AML-193 (cell line): ENCODE measurements around the gene EGLN1.
"Not testable (repeated sequence)": the region's sequence is repeated elsewhere in the genome, so short reads cannot be mapped to it uniquely, and the experiment has no call there.

ENCODE experiments used
- DNase-seq, 2 experiments: peaks; one replicate each; lab custom pipeline; 2025; lab: John Stamatoyannopoulos, UW

The EGLN1 gene

DNA sequence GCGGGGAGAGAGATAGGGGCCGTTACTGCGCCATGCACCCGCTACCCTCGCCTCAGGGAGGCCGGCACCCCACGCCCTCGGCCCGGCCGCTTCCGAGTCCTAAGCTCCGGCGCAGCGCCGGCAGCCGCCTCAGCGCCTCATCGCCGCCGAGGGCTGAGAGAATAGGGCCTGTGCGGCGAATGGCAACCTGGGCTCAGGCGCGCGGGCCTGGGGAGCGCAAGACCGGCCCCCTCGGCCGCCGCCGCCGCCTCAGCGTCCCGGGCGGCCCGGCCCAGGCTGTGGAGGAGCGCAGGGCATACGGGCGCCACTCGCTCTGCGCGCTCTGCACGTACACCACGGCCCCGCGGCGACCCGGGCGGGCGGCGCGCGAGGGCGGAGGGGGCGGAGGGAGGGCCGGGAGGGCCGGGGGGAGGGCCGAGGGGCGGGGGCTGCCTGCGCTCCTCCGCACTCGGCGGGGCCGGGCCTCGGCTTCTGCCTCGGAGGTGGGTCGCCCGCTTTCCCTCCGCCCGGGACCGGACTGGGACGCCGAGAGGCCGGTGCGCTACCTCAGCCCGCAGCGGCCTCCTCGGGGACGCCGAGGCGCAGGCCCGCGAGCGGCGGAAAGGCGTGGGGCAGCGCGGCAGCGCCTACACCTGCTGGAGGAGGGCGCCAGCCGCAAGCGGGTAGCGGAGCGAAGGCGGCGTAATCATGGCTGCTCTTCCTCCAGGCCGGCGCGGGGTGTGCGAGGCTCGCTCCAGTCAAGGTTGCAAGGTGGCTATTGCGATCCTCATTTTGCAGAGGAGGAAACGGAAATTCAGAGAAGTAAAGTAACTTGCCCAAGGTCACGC is at the start of gene EGLN1:
Gene EGLN1, minus strand, starts transcription at position 317 of the 827 bp plus-strand sequence. CDS start 399 bp downstream, outside the sequence.
- DNase-seq: peak; percentile 57 to 66

- not testable (repeated sequence) for DNase-seq
Observed at GRCh38 chr1:231471500-231471899, 49.4 kb upstream of the EGLN1 start.

DNA sequence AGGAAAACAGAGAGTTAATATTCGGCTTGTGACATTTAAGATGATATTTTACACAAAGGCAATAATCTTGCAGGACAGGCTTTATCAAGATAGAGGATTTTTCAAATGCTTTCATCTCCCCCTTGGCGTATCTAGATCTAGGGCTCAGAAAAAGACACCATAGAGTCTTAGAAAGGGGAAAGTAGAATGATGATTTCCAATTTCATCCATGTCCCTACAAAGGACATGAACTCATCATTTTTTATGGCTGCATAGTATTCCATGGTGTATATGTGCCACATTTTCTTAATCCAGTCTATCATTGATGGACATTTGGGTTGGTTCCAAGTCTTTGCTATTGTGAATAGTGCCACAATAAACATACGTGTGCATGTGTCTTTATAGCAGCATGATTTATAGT is 48.9 kb upstream of the EGLN1 start:
- DNase-seq: not testable (repeated sequence)

DNA sequence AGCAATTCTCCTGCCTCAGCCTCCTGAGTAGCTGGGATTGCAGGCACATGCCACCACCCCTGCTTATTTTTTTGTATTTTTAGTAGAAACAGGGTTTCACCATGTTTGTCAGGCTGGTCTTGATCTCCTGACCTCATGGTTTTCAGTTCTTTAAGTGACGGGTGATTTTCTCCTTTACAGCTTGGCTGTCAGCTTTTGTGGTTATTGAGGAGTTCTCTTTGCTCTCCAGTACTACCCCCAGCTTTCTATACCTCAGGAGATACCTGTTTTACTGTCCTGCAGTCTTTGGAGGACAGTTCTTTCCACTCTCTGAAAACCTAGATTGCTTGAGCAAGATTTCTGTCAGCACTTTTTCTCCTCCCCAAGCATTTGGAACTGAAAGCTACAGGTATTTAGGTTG is 45.9 kb upstream of the EGLN1 start:
- no peak for DNase-seq

- DNase-seq: no peak
Observed at GRCh38 chr1:231465051-231465450, 43.0 kb upstream of the EGLN1 start.

GRCh38 chr1:231463541-231463940 is 41.5 kb upstream of the EGLN1 start:
- no peak for DNase-seq

DNA sequence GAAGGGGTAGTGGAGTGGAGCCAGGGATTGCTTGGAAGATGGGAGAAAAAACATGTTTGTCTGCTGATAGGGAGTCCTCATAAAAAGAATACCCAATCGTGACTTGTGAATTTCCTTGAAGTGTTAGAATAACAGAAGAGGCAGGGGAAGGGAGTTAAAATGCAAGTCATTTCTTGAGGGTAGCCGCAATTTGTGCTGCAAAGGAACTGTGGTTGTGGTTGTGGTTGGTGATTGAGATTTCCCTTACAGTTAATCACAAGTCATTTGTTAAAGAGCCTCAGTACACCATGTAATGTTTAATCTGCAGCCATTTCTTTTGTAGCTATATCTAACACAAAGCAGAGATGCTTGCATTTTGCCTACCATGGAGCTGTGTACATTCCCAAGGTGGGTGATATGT is 38.5 kb upstream of the EGLN1 start:
- DNase-seq: peak; percentile 95 to 97

DNA sequence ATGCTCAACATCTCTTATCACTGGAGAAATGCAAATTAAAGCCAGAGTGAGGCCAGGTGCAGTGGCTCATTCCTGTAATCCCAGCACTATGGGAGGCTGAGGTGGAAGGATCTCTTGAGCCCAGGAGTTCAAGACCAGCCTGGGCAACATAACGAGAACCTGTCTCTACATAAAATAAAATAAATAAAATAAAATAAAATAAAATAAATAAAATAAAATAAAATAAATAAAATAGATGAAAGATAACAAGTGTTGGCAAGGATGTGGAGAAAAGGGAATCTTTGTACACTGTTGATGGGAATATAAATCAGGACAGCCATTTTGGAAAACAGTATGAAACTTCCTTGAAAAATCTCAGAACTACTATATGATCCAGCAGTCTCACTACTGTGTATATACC is 37.4 kb upstream of the EGLN1 start:
- DNase-seq: not testable (repeated sequence)

DNA sequence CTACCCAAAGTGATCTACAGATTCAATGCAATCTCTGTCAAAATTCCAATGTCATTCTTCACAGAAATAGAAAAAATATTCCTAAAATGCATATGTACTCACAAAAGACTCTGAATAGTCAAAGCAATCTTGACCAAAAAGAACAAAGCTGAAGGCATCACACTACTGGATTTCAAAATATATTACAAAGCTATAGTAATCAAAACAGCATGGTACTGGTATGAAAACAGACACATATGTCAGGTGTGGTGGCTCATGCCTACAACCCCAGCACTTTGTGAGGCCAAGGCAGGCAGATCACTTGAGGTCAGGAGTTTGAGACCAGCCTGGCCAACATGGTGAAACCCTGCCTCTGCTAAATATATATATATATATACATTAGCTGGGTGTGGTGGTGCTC is 35.9 kb upstream of the EGLN1 start:
- not testable (repeated sequence) for DNase-seq

DNA sequence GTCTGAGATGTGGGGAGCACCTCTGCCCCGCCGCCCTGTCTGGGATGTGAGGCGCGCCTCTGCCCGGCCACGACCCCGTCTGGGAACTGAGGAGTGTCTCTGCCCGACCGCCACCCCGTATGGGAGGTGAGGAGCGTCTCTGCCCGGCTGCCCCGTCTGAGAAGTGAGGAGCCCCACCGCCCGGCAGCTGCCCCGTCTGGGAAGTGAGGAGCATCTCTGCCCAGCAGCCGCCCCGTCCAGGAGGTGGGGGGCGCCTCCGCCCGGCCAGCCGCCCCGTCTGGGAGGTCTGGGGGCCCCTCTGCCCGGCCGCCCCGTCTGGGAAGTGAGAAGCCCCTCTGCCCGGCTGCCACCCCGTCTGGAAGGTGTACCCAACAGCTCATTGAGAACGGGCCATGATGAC is 32.0 kb upstream of the EGLN1 start:
- not testable (repeated sequence) for DNase-seq

DNA sequence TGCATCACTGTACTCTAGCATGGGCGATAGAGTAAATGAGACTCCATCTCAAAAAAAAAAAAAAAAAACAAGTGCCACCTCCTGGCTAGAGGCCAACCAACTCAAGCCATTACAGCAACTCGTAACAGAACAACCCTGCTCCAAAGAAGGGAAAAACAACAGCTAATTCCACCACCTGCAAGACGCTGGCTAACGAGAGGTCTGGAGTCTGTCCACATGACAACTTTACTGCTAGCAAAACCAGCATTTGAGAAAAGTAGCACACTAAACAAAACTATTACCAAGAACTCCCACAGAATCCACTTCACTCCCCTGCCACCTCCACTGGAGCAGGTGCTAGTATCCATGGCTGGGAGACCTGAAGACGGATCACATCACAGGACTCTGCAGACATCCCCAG is 24.1 kb upstream of the EGLN1 start:
- no peak for DNase-seq

- DNase-seq: no peak
Observed at GRCh38 chr1:231444059-231444458, 22.0 kb upstream of the EGLN1 start.

DNA sequence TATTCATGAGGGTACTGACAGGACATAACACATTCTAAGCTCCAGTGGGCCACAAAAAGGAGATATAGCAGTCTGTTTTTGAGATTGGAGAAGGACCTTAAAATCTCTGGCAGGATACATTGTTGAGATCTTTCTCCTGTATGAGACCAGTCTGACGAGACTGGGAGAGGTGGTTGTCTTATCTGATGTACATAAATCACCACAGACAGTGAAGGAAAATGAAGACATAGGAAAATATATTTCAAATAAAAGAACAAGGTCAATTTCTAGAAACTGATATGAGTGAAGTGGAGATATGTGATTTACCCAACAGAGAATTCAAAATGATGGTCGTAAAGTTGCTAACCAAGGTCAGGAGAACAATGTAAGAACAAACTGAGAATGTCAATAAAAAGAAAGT is 21.3 kb upstream of the EGLN1 start:
- no peak for DNase-seq

DNA sequence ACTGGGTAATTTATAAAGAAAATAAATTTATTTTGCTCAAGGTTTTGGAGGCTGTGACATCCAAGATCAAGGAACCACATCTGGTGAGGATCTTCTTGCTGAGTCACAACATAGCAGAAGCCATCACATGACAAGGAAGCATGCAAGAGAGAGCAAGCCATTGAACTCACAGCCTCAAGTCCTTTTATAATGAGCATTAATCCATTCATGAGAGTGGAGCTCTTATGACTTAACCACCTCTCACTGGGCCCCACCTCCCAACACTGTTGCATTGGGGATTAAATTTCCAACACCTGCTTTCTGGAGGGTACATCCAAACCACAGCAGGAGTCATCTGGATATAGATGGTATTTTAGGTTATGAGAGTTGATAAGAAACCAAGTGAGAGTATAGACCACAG is 20.6 kb upstream of the EGLN1 start:
- peak; percentile 20 to 31 for DNase-seq

GRCh38 chr1:231432996-231433395 is 10.9 kb upstream of the EGLN1 start:
- DNase-seq: no peak

DNA sequence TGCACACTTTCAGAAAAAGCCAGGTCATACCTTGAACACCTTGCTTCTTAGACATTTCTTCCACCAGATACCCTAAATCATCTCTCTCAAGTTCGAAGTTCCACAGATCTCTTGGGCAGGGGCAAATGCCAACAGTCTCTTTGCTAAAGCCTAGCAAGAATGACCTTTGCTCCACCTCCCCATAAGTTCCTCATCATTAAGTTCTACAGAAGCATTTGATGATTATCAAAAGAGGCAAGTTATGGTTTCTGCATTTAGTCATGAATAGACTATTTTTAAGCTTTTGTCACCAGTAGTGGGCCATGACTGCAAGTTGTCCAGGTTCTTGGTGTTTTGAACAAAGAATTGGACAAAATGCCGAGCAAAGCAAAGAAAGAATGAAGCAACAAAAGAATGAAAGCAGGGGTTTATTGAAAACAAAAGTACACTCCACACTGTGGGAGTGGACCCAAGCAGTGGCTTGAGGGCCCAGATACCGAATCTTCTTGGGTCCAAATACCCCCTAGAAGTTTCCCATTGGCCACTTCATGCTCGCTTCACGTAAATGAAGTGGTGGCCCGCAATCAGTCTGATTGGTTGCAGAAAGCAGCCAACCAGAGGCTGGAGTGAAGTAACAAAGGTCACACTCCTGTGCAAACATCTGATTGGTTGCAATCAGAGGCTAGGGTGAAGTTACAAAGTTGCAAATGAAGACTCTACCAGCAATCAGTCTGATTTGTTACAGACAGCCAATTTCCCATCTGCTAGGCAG is 9.8 kb upstream of the EGLN1 start:
- DNase-seq: no peak

- not testable (repeated sequence) for DNase-seq
Observed at GRCh38 chr1:231430678-231431352, 8.7 kb upstream of the EGLN1 start.

DNA sequence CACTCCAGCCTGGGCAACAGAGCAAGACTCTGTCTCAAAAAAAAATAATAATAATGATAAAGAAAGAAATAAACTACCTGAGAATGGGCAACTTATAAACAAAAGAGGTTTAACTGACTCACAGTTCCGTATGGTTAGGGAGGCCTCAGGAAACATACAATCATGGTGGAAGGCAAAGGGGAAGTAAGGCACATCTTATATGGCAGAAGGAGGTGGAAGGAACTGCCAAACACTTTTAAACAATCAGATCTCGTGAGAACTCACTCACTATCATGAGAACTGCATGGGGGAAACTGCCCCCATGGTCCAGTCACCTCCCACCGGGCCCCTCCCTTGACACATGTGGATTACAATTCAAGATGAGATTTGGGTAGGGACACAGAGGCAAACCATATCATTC is 6.3 kb upstream of the EGLN1 start:
- DNase-seq: no peak

DNA sequence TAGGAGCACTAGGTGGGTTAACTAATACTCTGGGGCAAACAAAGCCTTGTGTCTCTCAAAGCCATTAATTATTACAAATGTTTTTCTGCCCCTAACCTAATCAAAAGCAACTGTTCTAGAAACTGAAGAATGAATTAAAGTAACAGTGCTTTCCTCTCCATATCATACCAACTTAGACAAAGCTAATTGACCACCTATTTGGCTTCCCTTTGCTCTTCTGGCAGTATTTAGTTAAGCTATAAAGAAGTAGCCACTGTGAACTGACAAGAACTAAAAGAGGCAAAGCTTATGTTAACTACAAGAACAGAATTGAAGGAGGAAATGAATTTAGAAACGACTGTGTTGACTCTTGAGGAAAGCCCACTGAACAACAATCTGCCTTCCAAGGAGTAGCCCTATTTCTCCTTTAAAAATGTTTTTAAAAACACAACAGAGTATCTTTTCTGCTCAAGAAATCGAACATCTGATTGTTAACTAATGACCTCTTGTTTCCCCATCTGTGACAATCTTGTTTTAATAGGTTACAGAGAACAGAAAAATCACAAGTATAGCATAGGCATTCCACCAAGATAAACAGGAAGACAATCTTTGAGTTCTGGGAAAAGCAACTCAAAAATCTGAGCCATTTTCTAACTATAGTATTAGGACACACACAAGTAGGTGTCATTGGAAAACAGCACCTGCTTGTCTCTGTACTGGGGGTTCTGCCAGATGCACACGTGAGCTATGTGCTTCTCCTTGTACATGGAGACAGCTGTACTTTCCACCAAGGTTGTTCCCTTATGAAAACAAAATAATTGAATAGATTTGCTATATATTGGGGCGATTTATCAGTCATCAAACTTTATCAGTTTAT is 3.1 kb upstream of the EGLN1 start:
- no peak for DNase-seq

- no peak for DNase-seq
Observed at GRCh38 chr1:231423648-231424047, 1.6 kb upstream of the EGLN1 start.

- DNase-seq: no peak
Observed at GRCh38 chr1:231422798-231423309, 767 bp upstream of the EGLN1 start.
